Stimulated activated CD8-positive, alpha-beta memory T cell treated with anti-CD3 and anti-CD28 coated beads, Interleukin-15, amount 100 ng/mL, for 48 hours (primary cell): ENCODE data around the gene VTI1A.
A peak's percentile ranks its signal among the peaks of the same experiment; 100 is the strongest.
"Not testable (repeated sequence)": the region's sequence is repeated elsewhere in the genome, so short reads cannot be mapped to it uniquely, and the experiment has no call there.

Source experiments
- DNase-seq, 2 donors: peaks; one replicate each; pipeline ENCODE4 v3.0.0-alpha.2; 2020; ENCODE audit warnings: low read depth in 2 of 2

The VTI1A gene

DNA sequence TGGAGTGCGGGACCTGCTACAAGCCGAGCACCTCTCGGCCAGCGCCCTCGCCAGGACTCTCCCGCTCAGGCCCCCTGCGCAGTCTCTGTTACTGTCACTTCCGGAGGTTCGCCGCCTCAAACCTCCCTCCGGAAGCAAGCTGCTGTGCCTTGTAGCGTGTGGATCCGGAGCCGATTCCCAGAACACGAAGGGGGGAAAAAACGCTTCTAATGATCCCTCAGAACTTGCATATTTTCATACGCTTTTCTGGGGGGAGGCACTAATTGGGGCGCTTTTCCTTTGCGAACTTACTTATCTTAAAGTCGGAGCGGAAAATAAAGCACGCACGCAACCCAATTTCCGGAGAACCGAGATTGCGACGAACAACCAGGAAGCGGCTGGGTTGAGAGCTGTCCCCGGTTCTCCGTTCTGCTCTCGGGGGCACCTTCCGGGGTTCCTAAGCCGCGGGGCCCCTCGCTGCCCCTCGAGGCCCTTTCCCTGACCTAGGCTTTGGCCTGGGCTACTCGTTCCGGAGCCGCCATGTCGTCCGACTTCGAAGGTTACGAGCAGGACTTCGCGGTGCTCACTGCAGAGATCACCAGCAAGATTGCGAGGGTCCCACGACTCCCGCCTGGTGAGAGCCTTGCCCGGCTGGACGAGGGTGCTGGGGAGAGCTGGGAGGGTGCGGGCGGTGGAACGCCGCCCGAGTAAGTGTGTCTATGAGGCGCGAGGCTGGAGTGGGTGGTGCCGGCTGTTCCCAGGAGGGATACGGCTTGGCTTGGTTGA lies at the start of gene VTI1A, which contains the start of gene ZDHHC6:
VTI1A (plus strand) TSS at position 361 of the 765 bp plus-strand sequence; CDS start at position 520, 159 bp downstream.
ZDHHC6 (minus strand) TSS at position 60 of the 765 bp plus-strand sequence. CDS start 1,478 bp downstream, outside the sequence.
- peak; percentile 73 to 75 for DNase-seq

DNA sequence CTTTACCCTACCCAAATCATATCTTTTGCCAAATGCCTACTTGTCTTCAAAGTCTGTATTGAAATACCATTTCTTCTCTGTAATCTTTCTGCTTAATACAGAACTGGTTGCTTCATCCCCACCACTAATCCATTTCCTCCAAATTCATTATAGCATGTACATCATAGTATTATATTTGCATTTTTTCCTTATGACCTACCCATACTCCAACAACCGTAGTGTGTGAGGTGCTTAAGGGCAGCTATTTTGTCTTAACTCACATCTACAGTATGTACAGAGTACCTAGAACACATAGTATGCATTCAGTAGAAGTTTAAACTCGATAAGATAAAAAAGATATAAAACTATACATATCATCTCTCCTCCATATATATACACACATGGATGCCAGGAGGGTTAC lies 49.4 kb upstream of the VTI1A start:
- DNase-seq, result no peak

DNA sequence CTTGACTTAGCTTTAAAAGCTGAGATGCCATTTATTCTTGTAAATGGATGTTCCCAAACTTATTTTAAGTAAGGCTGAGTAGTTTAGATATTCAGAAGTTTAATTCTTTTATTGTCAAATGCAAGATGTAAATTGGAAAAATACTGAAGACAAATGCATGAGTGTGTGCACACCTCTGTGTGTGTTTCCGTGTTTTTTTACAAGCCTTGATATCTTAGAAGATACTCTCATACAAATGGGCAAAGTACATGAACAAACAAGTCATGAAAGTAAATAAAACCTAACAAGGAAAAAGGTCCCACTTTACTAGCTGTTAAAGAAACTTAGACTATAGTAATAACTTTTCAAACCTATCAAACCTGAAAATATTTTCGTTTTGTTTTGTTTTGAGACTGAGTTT lies 44.1 kb upstream of the VTI1A start:
- DNase-seq, result no peak

DNA sequence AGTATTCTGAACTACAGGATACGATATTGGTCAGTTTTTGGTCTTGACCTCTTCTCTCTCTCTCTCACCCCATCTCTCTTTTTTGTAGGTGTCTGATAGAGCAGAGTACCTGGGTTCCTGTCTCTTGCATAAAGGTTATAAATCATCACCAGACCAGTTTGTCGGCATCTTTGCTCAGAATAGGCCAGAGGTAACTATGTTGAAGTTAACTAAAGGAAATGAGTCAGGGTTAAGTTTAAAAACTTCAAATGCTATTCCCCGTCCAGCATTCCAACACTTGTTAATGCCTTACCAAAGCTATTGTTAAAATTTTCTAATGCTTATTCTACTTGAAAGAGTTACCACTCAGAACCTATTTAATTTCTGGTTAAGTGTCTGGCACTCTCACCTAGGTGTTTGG lies 42.4 kb upstream of the VTI1A start:
- no peak for DNase-seq

DNA sequence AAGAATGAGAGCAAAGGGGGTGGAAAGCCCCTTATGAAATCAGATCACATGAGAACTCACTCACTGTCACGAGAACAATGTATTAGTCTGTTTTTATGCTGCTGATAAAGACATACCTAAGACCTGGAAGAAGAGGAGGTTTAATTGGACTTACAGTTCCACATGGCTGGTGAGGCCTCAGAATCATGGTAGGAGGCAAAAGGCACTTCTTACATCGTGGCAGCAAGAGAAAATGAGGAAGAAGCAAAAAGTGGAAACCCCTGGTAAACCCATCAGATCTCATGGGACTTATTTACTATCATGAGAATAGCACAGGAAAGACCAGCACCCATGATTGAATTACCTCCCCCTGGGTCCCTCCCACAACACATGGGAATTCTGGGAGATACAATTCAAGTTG lies 40.2 kb upstream of the VTI1A start:
- not testable (repeated sequence) for DNase-seq

DNA sequence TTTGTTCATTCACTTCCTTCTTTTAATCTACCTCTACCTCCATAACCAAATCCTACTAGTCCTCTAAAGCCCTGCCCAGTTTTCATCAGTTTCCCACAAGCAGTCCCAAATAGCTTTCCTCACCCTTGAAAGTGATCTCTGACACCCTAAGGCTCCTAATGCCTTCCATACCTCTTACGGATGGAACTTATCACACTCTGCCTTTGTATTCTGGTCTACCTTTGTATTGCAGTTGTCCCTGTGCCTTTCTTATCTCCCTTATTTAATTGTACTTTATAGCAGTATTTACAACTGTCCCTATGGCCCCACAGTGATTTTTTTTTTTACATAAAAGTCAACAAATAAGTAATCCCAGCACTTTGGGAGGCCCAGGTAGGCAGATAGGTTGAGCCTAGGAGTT lies 39.3 kb upstream of the VTI1A start:
- no peak for DNase-seq

DNA sequence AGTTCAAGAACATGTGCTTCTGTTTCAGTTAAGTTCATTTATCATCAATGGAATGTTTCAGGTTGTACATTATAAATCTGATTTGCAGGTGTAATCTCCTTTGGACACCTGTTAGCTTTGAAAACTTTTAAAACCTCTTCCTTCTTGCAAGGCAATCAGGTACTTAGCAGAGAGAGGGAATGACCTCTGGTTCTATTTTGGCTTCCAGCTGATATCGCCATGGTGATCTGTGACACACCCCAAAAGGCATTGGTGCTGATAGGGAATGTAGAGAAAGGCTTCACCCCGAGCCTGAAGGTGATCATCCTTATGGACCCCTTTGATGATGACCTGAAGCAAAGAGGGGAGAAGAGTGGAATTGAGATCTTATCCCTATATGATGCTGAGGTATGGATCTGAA lies 37.7 kb upstream of the VTI1A start:
- DNase-seq, result no peak

DNA sequence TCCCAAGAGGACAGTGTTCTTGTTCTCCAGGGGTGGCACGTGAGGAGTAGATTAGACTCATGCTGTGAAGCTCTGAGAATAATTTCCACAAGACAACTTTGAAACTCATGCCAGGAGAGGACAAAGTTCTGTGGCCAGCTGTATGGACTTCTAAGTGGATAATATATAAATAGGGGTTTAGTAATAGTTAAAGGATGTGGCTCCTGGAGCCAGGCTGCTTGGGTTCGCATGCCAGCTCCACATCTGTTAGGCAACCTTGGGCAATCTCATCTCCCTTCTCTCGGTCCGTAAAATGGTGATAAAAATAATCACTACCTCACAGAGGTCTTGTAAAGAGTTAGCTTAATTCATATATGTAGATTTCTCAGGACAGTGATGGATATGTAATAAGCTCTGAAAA lies 37.3 kb upstream of the VTI1A start:
- DNase-seq, result no peak

DNA sequence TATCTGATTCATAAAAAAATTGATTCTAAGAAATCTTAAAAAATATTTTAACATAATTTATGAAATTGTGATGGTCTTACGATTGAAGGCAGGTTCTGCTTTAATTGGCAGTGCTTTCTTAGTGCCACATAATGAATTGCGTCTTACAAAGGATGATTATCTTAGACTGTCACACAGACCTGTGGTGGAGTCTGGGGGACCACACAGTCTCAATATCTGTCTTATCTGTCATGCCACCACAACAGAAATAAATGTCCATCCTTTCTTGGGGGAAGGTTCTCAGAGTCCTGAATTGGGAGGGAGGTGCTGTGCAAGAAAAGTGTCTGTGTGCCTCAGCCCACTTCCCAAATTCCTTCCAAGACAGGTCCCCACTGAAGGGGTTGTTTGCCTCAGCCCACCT lies 34.3 kb upstream of the VTI1A start:
- no peak for DNase-seq

DNA sequence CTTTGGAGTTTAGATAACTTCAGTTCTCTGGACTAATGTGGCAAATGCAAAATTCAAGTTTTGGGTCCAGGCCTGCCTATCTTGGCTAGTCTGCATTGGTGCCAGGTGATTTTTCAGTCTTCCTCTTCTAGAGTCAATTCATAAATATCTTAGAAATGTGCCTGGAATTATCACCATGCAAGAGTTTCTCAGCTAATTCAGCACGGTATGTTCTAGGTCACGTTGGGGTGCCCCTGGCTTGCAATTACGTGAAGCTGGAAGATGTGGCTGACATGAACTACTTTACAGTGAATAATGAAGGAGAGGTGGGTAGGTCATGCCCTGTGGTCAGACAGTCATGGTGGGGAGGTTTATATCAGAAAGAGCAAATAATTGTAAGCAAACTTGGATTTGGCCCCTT lies 25.3 kb upstream of the VTI1A start:
- no peak for DNase-seq

DNA sequence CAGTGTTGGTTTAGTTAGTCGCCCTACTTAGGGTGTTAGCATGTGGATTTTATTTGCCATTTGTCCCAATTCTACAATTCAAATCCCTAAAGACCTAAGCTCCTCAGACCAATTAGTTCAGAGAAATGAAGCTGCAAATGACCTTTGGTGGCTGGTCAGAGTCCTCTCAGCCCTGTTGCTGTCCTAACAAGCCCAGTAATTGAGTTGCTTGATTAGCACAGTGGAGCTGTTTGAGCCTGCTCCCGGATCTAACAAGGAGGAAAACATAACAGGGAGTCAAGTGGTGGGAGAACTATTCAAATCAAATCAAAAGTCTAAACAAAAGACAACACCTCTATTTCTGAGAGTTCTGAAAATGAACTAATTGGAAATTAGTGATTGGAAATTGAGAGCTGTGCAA lies 22.4 kb upstream of the VTI1A start:
- no peak for DNase-seq

DNA sequence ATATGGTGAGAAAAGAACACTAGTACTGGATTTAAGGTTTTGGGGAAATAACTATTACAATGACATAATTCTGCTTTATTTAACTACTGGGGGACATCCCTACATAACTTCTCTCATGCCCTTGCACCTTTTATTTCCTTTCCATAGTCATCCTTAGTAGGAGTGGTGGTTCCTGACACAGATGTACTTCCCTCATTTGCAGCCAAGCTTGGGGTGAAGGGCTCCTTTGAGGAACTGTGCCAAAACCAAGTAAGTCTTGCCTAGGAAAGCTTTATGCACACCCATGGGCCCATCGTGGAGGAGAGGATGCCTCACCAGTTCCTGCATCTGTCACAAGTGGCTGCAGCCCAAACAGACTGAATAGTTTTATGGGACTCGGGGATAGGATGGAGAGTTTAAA lies 20.9 kb upstream of the VTI1A start:
- DNase-seq, result no peak

DNA sequence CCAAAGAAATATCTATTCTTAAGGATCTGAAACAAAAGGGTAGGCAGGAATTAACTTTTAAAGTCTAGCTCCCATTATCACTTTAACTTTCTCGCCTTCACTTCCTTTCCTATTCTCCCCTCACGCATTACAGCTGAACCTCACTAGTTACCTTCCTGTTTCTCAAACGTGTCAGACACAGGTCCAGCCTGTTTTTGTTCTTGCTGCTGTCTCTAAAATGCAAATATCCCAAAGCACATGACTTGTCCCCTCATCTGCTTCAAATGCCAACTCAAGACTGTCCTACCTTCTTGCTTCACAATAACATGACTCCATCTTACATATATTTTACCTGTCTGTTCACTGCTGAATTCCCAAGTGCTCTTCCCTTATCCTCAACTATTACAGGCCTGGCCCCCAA lies 17.9 kb upstream of the VTI1A start:
- DNase-seq, result no peak

DNA sequence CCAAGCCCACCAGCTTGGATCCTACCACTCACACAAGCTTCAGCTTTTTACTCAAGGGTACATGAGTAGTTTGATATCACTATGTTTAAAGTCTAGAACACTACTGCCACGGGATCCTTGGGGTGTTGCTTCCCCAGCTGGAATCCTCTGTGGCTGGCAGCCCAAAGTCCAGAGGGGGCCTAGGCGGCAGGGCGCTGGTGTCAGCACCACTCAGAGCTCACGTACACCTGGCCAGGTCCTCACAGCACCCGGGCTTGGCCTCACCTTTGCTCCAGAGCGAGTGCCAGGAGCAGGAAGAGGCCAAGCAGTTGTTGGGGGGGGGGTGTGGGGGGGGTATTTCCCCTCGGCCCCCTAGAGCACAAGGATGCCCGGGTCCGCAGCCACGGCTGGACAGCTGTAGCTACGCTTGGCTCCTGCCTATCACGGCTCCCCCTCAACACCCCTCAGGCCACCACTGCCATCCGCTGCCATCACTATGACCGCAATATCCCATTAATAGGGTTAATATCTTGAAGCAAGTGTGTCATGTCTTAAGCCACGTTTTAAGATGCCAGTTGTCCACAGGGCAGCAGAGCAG lies 17.3 kb upstream of the VTI1A start:
- DNase-seq, result no peak

DNA sequence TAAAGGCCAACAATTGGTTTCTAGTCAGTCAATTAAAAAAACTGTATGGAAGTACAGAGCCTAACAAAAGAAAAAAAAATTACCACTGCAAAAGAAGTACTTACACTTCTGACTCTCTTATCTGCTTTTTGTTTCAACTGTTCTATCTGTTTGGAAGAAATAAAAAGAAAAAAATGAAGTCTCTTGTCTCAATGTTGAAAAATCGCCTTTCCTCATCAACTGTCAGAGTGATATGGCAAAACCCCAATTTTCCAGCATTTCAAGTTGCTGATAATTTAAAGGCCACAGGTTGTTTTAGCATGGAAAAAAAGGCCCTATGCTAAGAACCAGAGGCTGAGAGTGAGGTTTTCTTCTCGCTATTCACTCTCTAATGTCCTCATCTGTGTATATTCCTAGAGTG lies 13.9 kb upstream of the VTI1A start:
- no peak for DNase-seq

DNA sequence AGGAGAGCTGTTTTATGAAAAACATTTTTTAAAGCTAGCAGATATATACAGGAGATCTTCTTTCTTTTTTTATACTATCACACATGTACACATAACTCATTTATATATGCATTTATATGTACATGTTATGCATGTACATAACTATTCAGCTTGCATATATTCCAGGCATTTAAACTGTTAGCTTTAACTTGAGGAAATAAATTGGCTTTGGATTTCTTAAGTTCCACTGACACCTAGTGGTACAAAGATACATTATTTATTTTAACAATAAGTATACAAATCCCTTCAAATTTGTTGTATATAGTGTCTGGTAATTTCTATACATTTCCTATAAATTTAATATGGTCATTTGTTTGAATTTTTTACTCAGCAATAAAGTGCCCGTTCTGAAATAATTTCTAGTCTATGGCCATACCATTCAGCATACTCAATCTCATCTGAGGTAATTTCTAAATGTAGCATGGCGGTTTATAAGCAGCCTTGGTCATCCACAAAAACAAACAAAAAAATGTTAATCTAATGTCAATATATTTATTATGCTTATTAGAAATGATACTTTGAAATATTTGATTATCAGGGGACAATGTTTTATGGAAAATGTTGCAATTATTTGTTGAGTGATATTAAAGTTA lies 11.9 kb upstream of the VTI1A start:
- no peak for DNase-seq

DNA sequence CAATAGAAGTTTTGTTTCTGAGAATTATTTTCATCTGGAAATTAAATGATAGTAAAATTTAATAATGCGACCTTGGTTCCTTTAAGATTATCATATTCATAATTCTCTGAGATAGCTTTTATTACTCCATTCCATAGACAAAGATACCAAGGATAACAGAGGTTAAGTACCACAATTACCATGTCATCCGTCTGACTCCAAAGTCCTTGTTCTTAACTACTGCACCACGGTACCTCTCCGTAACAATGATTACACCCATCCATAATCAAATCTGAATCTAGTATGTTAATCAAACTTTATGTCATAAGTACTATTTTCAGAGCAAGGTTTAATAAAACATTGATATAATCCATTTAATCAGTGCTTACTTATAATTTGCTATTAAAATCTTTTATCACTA lies 8.7 kb upstream of the VTI1A start:
- DNase-seq, result no peak

DNA sequence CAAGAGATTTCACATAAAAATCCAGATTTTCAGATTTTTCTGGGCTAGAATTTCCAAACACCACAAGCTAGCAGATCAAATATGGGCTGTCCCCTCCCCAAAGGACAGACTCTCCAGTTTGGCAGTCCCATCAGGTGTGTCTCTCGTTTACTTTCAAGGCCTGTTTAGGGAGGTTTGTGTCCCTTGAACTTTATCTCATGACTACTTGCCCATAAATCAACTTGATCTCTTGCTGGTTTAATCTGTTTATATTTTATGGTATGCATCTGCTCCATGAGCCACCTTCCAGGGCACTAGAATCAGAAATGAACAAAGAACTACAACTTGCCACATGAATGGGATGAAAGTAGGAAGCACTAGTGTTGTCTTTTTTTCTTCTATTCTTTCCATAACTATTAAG lies 5.5 kb upstream of the VTI1A start:
- no peak for DNase-seq

DNA sequence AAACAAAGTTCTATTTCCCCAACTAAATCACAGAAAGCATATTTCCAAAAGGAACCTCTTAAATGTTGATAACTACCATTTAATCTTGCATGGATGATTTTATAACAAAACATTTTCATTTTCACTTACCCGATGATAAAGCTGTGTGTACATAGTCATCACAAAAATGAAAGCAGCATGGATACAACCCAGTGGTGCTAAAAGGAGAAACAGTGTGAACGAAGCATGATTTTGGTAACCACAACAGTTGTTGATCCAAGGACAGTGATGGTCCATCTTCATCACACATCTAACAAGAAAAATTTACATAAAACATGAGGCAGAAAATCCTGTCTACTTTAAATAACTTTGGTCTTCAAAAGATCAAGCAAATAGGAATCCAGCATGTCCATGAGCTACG lies 5.0 kb upstream of the VTI1A start:
- no peak for DNase-seq

DNA sequence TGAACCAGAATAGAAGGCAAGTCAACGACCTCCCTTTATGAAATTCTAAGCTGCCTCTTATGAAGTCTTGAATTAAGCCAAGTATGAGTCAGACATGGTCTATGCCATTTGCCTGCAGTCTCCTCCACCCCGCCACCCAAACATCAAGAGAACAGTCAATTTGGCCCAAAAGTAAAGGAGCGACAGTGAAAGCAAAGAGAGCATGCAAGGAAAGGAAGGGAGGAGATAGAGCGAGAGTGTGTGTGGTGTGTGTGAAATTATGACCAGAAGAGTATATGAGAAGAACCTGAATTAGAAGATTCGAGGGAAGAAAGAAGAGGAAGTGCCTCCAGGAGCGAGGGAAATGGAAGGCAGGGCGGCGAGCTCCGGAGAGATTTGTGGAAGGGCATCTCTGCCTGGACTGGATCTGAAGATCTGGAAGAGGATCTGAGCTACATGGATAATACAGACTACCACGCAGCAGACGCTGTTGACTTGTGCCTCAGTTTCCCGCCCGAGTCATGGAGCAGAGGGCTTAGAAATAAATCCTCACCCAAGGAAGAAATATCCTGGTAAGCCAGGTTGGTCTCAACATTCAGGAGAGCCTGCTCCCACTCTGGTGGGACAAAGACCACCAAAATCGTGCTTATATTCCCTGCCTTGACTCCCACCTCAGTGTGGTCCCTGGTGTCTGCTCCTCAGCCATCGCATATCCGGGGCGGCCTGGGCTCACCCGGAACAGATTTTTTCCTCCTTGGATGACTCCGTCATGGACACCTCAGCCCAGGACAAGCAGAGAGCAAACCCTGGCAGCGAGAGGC lies 760 bp upstream of the VTI1A start:
- no peak for DNase-seq

DNA sequence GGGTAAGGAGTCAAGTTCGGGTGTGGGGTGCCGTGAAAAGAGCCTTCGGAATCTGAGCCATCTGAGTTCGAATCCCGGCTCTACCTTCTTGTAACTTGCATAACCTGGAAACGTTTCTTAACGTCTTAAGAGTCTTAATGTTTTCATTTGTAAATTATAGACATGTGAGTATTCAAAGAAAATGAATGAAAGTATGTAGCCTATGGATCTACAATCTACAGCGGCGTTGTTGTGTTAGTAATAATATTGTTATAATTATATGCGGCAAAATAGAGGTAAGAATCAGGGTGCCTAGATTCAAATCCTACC lies 559 bp downstream of the VTI1A start:
- DNase-seq, result no peak

DNA sequence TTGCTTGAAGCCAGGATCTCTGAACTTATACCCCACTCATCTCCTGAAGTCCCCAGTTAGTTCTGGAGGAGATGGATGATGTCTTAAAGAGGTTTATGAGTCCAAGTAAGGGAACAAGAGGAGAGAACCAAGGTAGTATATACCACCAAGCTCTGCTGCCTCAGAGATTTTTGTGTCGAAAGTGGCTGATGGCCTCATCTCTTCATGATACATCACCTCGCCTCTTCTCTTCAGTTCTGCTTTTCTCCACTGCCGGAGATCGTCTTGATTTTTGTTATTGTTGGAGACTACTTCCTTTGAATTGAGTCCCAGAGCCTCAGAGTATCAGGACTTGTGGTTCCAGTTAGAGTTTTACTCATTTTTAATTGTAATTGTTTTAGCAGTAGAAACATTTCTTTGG lies 1.9 kb downstream of the VTI1A start:
- no peak for DNase-seq
